SK-N-SH (cell line): Measurements from ENCODE around the gene SMARCE1. TPM values are rescaled to one million over a fixed set of nuclear protein-coding genes. Genes with fewer than 3 reads are reported as not detected.

ENCODE experiments used
- CTCF ChIA-PET: fragments of 300-600, 350-600 bp; formaldehyde crosslinking; extraction: SDS; loops from one replicate; lab custom pipeline; 2021; lab: Yijun Ruan, JAX
- POLR2A ChIA-PET: fragments of 350-600 bp; sonication (Branson Sonifier 250); formaldehyde crosslinking; extraction: SDS; loops from one replicate; lab custom pipeline; 2020; ENCODE audit warnings: antibody characterized with exemption, inconsistent platforms; lab: Yijun Ruan, JAX
- DNase-seq: peaks from one replicate; pipeline ENCODE4 v3.0.0; 2012
- H2AFZ ChIP-seq: fragments of 200-600 bp; sonication (generic); 2 replicates; pipeline ENCODE4 v1.8.1; 2016; ENCODE audit warnings: antibody characterized with exemption, mild to moderate bottlenecking, low read depth
- H3F3A ChIP-seq: fragments of 200-600 bp; sonication (generic); replicated peaks from 2 replicates; pipeline ENCODE3; 2016; ENCODE audit warnings: antibody characterized with exemption, mild to moderate bottlenecking; ENCODE audit not compliant: insufficient read depth
- H3K27ac ChIP-seq, 2 experiments: fragments of 200-500 bp in 1 of 2; fragments of 200-600 bp in 1 of 2; sonication (Bioruptor generic) in 1 of 2; sonication (generic), shearing (Covaris generic) in 1 of 2; 2 replicates each; pipeline versions ENCODE4 v1.5.1 to v1.6.1; 2014 to 2016; ENCODE audit warnings: low read depth in 2 of 2, inconsistent platforms in 1 of 2, low read length in 1 of 2, mild to moderate bottlenecking in 1 of 2, mixed read lengths in 1 of 2
- H3K27me3 ChIP-seq: fragments of 200-600 bp; sonication (generic), shearing (Covaris generic); 2 replicates; pipeline ENCODE4 v1.6.1; 2016; ENCODE audit warnings: mixed run types; ENCODE audit not compliant: insufficient read depth
- H3K36me3 ChIP-seq, 2 experiments: fragments of 200-500 bp in 1 of 2; fragments of 200-600 bp in 1 of 2; sonication (Bioruptor generic) in 1 of 2; sonication (generic) in 1 of 2; replicated peaks in 1 of 2; 2 replicates each; pipeline versions ENCODE3 to v1.5.1; 2014 to 2016; ENCODE audit warnings: low read length in 1 of 2, mild to moderate bottlenecking in 1 of 2; ENCODE audit not compliant: insufficient read depth in 2 of 2, control insufficient read depth in 1 of 2
- H3K4me1 ChIP-seq, 2 experiments: fragments of 200-500 bp in 1 of 2; fragments of 200-600 bp in 1 of 2; sonication (Bioruptor generic) in 1 of 2; sonication (generic), shearing (Covaris generic) in 1 of 2; 2 replicates each; pipeline versions ENCODE4 v1.5.1 to v1.6.1; 2014 to 2016; ENCODE audit warnings: low read depth in 1 of 2, low read length in 1 of 2, mixed run types in 1 of 2; ENCODE audit not compliant: insufficient read depth in 2 of 2, control insufficient read depth in 1 of 2
- H3K4me2 ChIP-seq: fragments of 200-600 bp; sonication (generic), shearing (Covaris generic); 2 replicates; pipeline ENCODE4 v1.6.1; 2017; ENCODE audit warnings: mixed run types
- H3K4me3 ChIP-seq, 2 experiments: fragments of 200-500 bp in 1 of 2; fragments of 200-600 bp in 1 of 2; sonication (Bioruptor generic) in 1 of 2; sonication (generic), shearing (Covaris generic) in 1 of 2; 2 replicates each; pipeline versions ENCODE4 v1.5.1 to v1.8.1; 2014 to 2016; ENCODE audit warnings: low read depth in 2 of 2, inconsistent platforms in 1 of 2, low read length in 1 of 2, mild to moderate bottlenecking in 1 of 2, mixed read lengths in 1 of 2, moderate library complexity in 1 of 2
- H3K79me2 ChIP-seq: fragments of 200-600 bp; sonication (generic); 2 replicates; pipeline ENCODE4 v1.8.1; 2017; ENCODE audit warnings: mild to moderate bottlenecking; ENCODE audit not compliant: insufficient read depth
- H3K9ac ChIP-seq: fragments of 200-600 bp; sonication (generic); 2 replicates; pipeline ENCODE4 v1.6.1; 2017; ENCODE audit warnings: mixed run types
- H3K9me2 ChIP-seq: fragments of 200-600 bp; sonication (generic); 2 replicates; pipeline ENCODE4 v1.6.1; 2017; ENCODE audit warnings: mixed run types
- H3K9me3 ChIP-seq: fragments of 200-600 bp; sonication (generic); 2 replicates; pipeline ENCODE4 v1.6.1; 2017; ENCODE audit warnings: mixed run types, mild to moderate bottlenecking, moderate library complexity
- H4K20me1 ChIP-seq: fragments of 200-600 bp; sonication (generic); 2 replicates; pipeline ENCODE4 v1.6.1; 2017; ENCODE audit warnings: mild to moderate bottlenecking, mixed run types; ENCODE audit not compliant: insufficient read depth
- CHD2 ChIP-seq: fragments of 150-350 bp; IDR thresholded peaks from 2 replicates; pipeline ENCODE4 v1.6.1; 2018; ENCODE audit warnings: low read length; ENCODE audit not compliant: partially characterized antibody
- ELF1 ChIP-seq: IDR thresholded peaks from 2 replicates; pipeline ENCODE4 v1.4.0; 2012
- EZH2phosphoT487 ChIP-seq: fragments of 200-600 bp; sonication (generic); IDR thresholded peaks from 2 replicates; pipeline ENCODE4 v1.6.1; 2017; ENCODE audit warnings: low read depth, mixed run types, mild to moderate bottlenecking, antibody characterized with exemption, moderate library complexity, borderline replicate concordance
- FOSL2 ChIP-seq: IDR thresholded peaks from 2 replicates; pipeline ENCODE4 v1.4.0; 2012; ENCODE audit warnings: low read depth, mild to moderate bottlenecking, moderate library complexity, borderline replicate concordance
- FOXJ3 ChIP-seq: sonication (generic); formaldehyde crosslinking; IDR thresholded peaks from 2 replicates; pipeline ENCODE4 v1.5.1; 2020; ENCODE audit warnings: mild to moderate bottlenecking, missing genetic modification reagents
- MAX ChIP-seq: IDR thresholded peaks from 2 replicates; pipeline ENCODE4 v1.4.0; 2012; ENCODE audit warnings: low read depth
- PBX3 ChIP-seq: IDR thresholded peaks from 2 replicates; pipeline ENCODE4; 2012
- RCOR1 ChIP-seq: fragments of 150-350 bp; IDR thresholded peaks from 2 replicates; pipeline ENCODE4 v1.6.1; 2017; ENCODE audit warnings: antibody characterized with exemption, low read length
- RFX5 ChIP-seq: IDR thresholded peaks from 2 replicates; pipeline ENCODE4 v1.6.1; 2012; ENCODE audit warnings: mild to moderate bottlenecking, improper control_type of control experiment, low read length
- RXRA ChIP-seq: IDR thresholded peaks from 2 replicates; pipeline ENCODE4 v1.4.0; 2012; ENCODE audit warnings: low read depth, mild to moderate bottlenecking, borderline replicate concordance
- SIN3A ChIP-seq: IDR thresholded peaks from 2 replicates; pipeline ENCODE4 v1.6.1; 2012; ENCODE audit warnings: low read depth, mild to moderate bottlenecking, low read length, moderate library complexity, borderline replicate concordance
- SMC3 ChIP-seq: IDR thresholded peaks from 2 replicates; pipeline ENCODE4 v1.6.1; 2012; ENCODE audit warnings: low read depth, low read length, improper control_type of control experiment
- TEAD4 ChIP-seq: IDR thresholded peaks from 2 replicates; pipeline ENCODE4 v1.4.0; 2012; ENCODE audit warnings: mild to moderate bottlenecking, borderline replicate concordance; ENCODE audit not compliant: insufficient read depth
- USF1 ChIP-seq: IDR thresholded peaks from 2 replicates; pipeline ENCODE4 v1.4.0; 2012; ENCODE audit warnings: low read depth, borderline replicate concordance
- USF2 ChIP-seq: fragments of 150-350 bp; IDR thresholded peaks from 2 replicates; pipeline ENCODE4 v1.6.1; 2017; ENCODE audit warnings: antibody characterized with exemption, low read length, low read depth, borderline replicate concordance
- YY1 ChIP-seq: IDR thresholded peaks from 2 replicates; pipeline ENCODE4 v1.4.0; 2012; ENCODE audit warnings: low read depth, mild to moderate bottlenecking
- WGBS: methylation state at CpG from one replicate; pipeline ENCODE4 v1.1.6; 2017; ENCODE audit warnings: low lambda C conversion rate; 5-methylcytosine and 5-hydroxymethylcytosine counted together
- polyA plus RNA-seq, 3 experiments: library from polyadenylated mRNA; depleted of rRNA; stranded (reverse); fragments of >200 nt; gene quantifications; 2 replicates each; pipeline ENCODE4 v1.2.3, GENCODE V29; 2012

The SMARCE1 gene
- polyA plus RNA-seq, 1 of the 3 experiments (the other 2 are of a cell fraction): 45.9 TPM

- no peaks in the 10 kb centered on the region for H3K79me2 ChIP-seq
- no peaks in the 10 kb centered on the region for H3F3A ChIP-seq
- POLR2A ChIA-PET: no interaction called here
- no peaks in the 10 kb centered on the region for H3K4me1 ChIP-seq
- no peaks in the 10 kb centered on the region for H3K9me3 ChIP-seq
- H3K4me3 ChIP-seq: no peak overlapping the region
- no peak overlapping the region for H2AFZ ChIP-seq
- H3K9ac ChIP-seq: no peak overlapping the region
- H4K20me1 ChIP-seq: no peaks in the 10 kb centered on the region
- no peaks in the 10 kb centered on the region for H3K36me3 ChIP-seq
- peaks cover 44% of the 10 kb centered on the region; the same call in 1 of the 2 replicates for H3K27me3 ChIP-seq
- TF ChIP-seq ELF1 (no peak), USF1 (no peak), MAX (no peak), SIN3A (no peak), SMC3 (no peak), FOXJ3 (CRISPR knock-in tag) (no peak), EZH2phosphoT487 (no peak), PBX3 (no peak), RFX5 (no peak), TEAD4 (no peak), RCOR1 (no peak), USF2 (no peak), FOSL2 (no peak), YY1 (no peak)
- TF ChIP-seq, all 33 proteins: peak for 0
- DNase-seq: no peak
- H3K27ac ChIP-seq: no peak overlapping the region
- 66% methylated on average over 6 of the region's 6 CpGs for WGBS
- CTCF ChIA-PET: no interaction called here
- no peak overlapping the region for H3K4me2 ChIP-seq
- no peaks in the 10 kb centered on the region for H3K9me2 ChIP-seq
Observed at GRCh38 chr17:40605306-40605705, 42.3 kb downstream of the SMARCE1 start.

GRCh38 chr17:40604327-40605080 lies 43.1 kb downstream of the SMARCE1 start:
- Histone ChIP-seq H2AFZ (no peak overlapping the region), H3K36me3 (no peaks in the 10 kb centered on the region), H3F3A (no peaks in the 10 kb centered on the region), H3K27ac (no peak overlapping the region), H3K79me2 (no peaks in the 10 kb centered on the region), H3K9me2 (no peaks in the 10 kb centered on the region), H3K27me3 (peaks cover 41% of the 10 kb centered on the region; the same call in 1 of the 2 replicates), H4K20me1 (no peaks in the 10 kb centered on the region), H3K4me1 (no peaks in the 10 kb centered on the region), H3K9me3 (no peaks in the 10 kb centered on the region), H3K4me2 (no peak overlapping the region), H3K9ac (no peak overlapping the region), H3K4me3 (no peak overlapping the region)
- TF ChIP-seq RXRA (no peak), YY1 (no peak), SMC3 (no peak), RFX5 (no peak), CHD2 (no peak)
- 37% methylated on average over 7 of the region's 8 CpGs for WGBS
- DNase-seq: no peak
- POLR2A ChIA-PET: no interaction called here
- CTCF ChIA-PET: interaction anchor here (1.0 to 1.5 kb wide), 3 partner anchors 10 to 17 kb away, joined by 3 to 5 read pairs (median 4); no protein-coding TSS in a partner anchor
